Stimulated activated naive CD8-positive, alpha-beta T cell treated with anti-CD3 and anti-CD28 coated beads, Interleukin-15, amount 100 ng/mL, for 72 hours (primary cell): ENCODE measurements around the gene KDM4B.

Source experiments
- ATAC-seq: fragments of 150-1000 bp; cut with Tn5 transposase; 2 replicates; pipeline ENCODE4 v1.10.0; 2021; ENCODE audit warnings: mild to moderate bottlenecking, moderate library complexity
- DNase-seq, 2 donors: peaks; one replicate each; pipeline ENCODE4 v3.0.0; 2021 to 2022
- H3K27ac Mint-ChIP-seq, 2 donors: one replicate each; pipeline ENCODE4 v1.8.0; 2022; ENCODE audit warnings: mild to moderate bottlenecking in 2 of 2, mixed read lengths in 2 of 2, moderate library complexity in 2 of 2
- H3K27me3 Mint-ChIP-seq: one replicate; pipeline ENCODE4 v1.8.0; 2022; ENCODE audit warnings: mixed read lengths
- H3K4me1 Mint-ChIP-seq: one replicate; pipeline ENCODE4 v1.8.0; 2022; ENCODE audit warnings: mild to moderate bottlenecking, mixed read lengths
- H3K4me3 Mint-ChIP-seq, 2 donors: one replicate each; pipeline ENCODE4 v1.8.0; 2022; ENCODE audit warnings: mild to moderate bottlenecking in 2 of 2, mixed read lengths in 2 of 2, moderate library complexity in 1 of 2
- H3K9me3 Mint-ChIP-seq, 2 donors: one replicate each; pipeline ENCODE4 v1.8.0; 2022; ENCODE audit warnings: mixed read lengths in 2 of 2

Gene KDM4B

DNA sequence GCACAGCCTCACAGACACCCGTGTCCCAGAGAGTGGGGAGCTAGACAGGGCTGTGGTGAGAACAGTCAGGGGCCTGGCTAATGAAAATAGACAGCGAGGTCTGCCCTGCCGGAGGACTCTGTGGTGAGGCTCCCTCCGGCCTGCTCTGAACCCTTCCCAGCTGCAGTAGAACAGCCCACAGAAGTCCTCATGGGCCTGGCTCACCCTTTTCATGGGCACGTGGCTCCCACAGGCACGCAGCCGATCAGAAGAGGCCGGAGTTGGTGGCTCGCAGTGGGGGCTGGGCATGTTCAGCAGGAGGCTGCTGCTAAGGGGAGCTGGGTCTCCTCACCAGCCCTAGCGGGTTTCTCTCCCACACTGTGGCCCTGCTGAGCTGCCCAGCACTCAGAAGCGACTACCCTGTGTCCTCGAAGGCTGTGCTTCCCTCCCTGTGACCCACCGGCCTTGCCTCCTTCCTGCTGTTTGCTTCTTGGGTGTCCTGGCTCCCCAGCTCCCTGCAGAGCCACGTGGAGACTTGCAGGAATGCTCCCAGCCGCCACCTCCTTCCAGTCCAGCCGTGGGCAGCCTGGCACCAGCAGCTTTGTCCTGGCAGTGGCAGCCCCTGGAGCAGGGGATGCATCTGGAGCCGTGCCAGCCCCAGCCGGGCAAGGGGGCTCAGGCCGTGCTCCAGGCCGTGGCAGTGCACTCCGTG is 138.7 kb downstream of the KDM4B start:
- no peaks in the 10 kb centered on the region for H3K27me3 Mint-ChIP-seq
- H3K9me3 Mint-ChIP-seq: no peaks in the 10 kb centered on the region

DNA sequence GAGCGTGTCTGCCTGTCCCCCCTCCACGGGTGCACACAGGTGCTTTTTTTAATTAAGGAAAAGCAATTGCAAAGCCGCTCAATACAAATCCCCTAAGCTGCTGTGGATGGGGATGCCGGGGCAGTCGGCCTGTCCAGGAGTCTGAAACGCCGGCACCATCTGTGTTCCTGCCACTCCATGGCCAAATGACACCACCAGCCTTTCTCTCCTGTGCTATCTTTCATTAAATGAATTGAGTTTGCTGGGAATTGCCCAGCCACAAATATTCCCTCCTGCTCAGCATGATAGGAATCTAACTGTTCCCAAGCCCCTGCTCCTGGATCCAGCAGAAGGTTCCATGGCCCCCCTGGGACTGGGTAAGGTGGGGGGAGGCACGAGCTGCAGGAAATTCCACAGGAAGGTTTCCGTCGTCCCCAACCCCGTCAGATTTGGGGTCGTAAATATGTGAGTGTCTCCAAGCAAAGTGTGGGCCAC is 139.2 kb downstream of the KDM4B start:
- H3K27ac Mint-ChIP-seq: no peak overlapping the region
- DNase-seq: no peak
- H3K4me1 Mint-ChIP-seq: no peaks in the 10 kb centered on the region
- H3K4me3 Mint-ChIP-seq: no peak overlapping the region
- H3K9me3 Mint-ChIP-seq: no peaks in the 10 kb centered on the region
- no peaks in the 10 kb centered on the region for H3K27me3 Mint-ChIP-seq
- ATAC-seq: no peak

More for the DNA sequence above, 138.7 kb downstream of the KDM4B start:
- H3K27ac Mint-ChIP-seq: no peak overlapping the region
- ATAC-seq (no peak), DNase-seq (no peak)
- H3K4me1 Mint-ChIP-seq: no peaks in the 10 kb centered on the region
- no peak overlapping the region for H3K4me3 Mint-ChIP-seq

DNA sequence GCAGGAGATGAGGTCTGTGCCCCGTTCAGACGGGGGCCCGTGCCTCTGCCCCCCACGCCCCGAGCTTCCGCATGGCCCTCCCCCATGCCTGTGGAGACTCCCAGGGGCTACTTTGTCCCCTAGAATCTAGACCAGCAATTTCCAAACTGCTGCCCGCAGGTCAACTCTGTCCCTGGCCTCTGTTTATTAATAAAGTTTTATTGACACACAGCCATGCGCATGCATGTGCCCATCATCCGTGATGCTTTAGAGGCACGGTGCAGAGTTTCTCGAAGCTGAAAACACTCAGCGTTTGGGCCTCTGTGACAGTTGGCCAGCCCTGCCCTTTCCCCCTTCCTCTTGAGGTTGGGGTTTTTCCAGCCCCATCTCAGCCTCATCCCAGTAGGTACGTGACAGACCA is 140.0 kb downstream of the KDM4B start:
- Mint-ChIP-seq H3K4me3 (no peak overlapping the region), H3K4me1 (no peaks in the 10 kb centered on the region), H3K27me3 (no peaks in the 10 kb centered on the region), H3K9me3 (no peaks in the 10 kb centered on the region), H3K27ac (no peak overlapping the region)
- no peak for DNase-seq
- no peak for ATAC-seq

DNA sequence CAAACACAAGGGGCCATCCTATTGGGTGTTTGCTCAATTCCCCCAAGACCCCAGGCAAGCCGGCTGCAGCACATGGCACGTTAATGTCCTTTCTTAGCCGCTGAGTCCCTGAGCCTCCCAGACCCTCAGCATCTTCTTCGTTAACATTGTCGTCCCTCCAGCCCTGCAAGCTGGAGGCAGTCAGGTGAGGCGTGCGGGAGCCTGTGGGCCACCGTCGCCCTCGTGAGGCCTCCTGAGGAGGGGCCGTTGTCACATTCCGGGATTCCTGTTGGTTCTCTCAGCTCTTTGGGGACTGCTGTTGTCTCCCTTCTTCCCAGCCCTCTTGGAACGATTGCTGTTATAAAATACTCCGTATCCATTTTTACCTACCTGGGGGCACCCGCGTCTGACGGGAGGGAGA is 140.6 kb downstream of the KDM4B start:
- DNase-seq: no peak
- H3K27me3 Mint-ChIP-seq: no peaks in the 10 kb centered on the region
- ATAC-seq: no peak
- no peak overlapping the region for H3K4me3 Mint-ChIP-seq
- no peaks in the 10 kb centered on the region for H3K4me1 Mint-ChIP-seq
- no peak overlapping the region for H3K27ac Mint-ChIP-seq
- H3K9me3 Mint-ChIP-seq: no peaks in the 10 kb centered on the region

DNA sequence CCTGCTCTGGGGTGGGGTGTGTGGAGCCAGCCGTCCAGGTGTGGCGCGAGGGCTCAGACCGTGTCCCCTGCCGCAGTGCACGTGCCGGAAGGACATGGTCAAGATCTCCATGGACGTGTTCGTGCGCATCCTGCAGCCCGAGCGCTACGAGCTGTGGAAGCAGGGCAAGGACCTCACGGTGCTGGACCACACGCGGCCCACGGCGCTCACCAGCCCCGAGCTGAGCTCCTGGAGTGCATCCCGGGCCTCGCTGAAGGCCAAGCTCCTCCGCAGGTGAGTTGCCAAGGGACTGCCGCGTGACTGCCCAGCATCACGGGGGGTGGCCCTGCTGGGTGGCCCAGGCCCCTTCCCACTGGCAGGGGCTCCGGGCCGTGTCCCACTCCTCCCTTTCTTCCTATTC is 141.6 kb downstream of the KDM4B start:
- Mint-ChIP-seq H3K9me3 (peaks cover 0 to 7% of the 10 kb centered on the region in 2 donors), H3K4me1 (no peaks in the 10 kb centered on the region), H3K27me3 (no peaks in the 10 kb centered on the region), H3K27ac (no peak overlapping the region), H3K4me3 (no peak overlapping the region)
- DNase-seq (no peak), ATAC-seq (no peak)

DNA sequence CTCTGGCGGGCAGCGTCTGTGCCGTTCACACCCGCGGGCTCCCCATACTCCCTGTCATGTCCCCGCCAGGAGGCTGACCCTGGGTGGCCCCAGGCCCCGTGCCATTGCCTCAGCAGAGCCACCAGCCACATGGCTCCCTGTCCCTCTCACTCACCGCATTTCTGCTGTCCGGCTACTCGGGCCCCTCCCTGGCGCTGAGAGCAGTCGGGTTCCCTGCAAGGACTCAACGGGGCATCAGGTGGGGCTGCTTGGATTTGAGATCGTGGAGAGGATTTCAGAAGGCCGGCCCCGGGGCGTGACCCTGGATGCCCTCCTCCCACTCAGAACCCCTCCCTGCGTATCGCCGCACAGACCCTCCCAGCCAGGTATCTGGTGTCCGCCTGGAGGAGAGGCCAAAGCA is 142.1 kb downstream of the KDM4B start:
- H3K27me3 Mint-ChIP-seq: no peaks in the 10 kb centered on the region
- no peaks in the 10 kb centered on the region for H3K4me1 Mint-ChIP-seq
- no peak overlapping the region for H3K4me3 Mint-ChIP-seq
- no peak for ATAC-seq
- peaks cover 0 to 10% of the 10 kb centered on the region in 2 donors for H3K9me3 Mint-ChIP-seq
- no peak overlapping the region for H3K27ac Mint-ChIP-seq
- DNase-seq: no peak

DNA sequence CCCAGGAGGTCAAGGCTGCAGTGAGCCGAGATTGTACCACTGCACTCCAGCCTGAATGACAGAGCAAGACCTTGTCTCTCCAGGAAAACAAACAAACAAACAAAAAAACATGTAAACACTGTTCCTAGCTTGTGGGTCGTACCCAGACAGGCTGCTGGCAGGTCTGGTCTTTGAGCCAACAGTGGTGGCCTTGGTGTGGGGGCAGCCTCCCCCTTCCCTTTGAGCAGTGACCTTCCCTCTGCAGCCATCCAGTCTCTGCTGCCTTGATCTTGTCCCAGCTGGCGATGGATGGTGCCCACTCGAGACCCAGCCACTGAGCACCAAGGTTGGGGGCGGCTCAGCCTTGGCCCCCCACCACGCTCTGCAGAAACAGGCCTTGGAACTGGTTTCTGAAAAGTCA is 143.3 kb downstream of the KDM4B start:
- H3K27ac Mint-ChIP-seq: no peak overlapping the region
- H3K27me3 Mint-ChIP-seq: no peaks in the 10 kb centered on the region
- peaks cover 0 to 10% of the 10 kb centered on the region in 2 donors for H3K9me3 Mint-ChIP-seq
- H3K4me3 Mint-ChIP-seq: no peak overlapping the region
- ATAC-seq (no peak), DNase-seq (no peak)
- no peaks in the 10 kb centered on the region for H3K4me1 Mint-ChIP-seq

DNA sequence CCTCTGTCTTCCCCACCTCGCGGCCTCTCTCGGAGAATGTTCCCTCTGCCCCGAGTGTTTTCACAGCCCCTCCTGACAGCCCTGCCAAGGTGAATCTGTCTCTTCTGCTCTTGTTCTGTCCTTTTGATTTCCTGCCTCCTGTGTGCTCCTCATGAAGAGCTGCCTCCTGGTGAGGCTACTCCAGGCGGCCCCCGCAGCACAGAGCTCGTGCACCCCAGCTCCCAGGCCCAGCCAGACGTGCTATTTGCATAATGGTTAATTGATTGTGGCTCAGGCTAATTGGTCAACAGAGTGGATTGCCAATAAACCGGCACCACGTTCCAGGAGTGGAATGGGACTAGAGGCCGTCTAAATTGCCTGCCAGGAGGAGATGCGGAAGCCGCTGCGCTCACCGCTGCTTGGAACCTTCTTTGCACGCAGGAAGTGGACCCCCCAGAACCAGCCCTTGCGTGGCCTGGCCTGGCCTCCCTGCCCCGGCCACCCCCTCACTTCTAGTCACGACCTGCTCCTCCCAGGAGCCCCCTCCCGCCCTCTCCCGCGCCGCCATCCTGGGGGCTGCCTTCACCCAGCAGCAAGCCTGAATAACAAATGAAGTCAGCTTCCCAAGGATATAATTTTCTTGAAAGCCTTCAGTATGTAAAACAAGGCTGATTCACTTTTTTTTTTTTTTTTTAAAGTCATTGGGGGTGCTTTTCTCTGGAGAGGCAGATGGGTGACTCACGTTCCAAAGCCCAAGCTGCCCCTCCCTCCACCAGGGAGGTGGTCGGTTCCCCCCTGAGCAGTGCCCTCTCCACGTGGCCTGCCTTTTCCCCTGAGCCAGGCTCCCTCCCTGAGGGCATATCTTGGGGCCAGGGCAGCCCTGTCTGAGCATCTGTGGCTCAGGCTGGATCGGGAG is 144.0 kb downstream of the KDM4B start:
- Mint-ChIP-seq H3K27me3 (no peaks in the 10 kb centered on the region), H3K4me1 (no peaks in the 10 kb centered on the region), H3K4me3 (no peak overlapping the region), H3K27ac (no peak overlapping the region), H3K9me3 (peaks cover 0 to 10% of the 10 kb centered on the region in 2 donors)
- DNase-seq (no peak), ATAC-seq (no peak)

DNA sequence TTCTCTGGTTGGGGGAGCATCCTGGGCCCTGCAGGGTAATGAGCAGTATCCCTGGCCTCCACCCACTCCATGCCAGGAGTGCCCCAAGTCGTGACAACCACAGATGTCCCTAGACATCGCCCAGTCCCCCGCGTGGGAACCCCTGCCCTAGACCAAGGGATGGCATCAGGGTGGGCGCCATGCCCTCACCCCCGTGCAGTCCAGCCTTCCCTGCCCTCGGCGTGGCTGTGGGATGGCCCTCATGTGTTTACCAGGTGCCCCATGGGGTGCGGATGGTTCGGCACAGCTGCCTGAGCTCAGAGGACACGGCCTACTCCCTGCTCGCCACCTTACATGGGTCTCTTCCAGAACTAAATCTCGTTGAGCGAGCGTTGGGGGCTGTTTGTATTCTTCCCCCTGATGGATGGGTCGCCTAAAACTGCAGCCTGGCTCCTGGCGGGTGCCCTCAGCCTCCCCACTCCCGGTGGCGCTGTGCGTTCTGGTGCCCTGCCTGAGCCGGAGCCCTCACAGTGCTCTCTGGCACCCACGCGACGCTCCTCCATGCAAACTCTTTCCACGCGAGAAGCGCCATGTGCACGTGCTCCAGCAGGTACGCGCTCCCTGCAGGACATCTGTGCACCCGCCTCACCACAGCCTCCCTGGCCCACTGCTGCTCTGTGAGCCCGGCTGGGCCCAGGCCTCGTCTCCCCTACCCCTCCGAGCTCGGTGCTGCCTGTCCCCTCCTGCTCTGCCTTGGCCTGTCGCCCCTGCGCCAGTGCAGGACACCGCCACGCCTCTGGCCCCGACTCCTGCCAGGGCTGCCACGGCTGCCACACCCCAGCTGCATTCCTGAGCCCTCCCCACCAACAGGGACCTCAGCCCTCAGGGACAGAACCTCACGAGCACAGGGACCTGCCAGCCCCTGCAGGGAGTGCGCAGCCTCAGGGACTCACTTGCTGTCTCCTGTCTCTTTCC is 145.0 kb downstream of the KDM4B start:
- ATAC-seq (no peak), DNase-seq (no peak)
- Mint-ChIP-seq H3K4me3 (no peak overlapping the region), H3K4me1 (no peaks in the 10 kb centered on the region), H3K27ac (peak overlapping the region in 1 of 2 donors; percentile 76), H3K27me3 (no peaks in the 10 kb centered on the region), H3K9me3 (peaks cover 0 to 10% of the 10 kb centered on the region in 2 donors)

DNA sequence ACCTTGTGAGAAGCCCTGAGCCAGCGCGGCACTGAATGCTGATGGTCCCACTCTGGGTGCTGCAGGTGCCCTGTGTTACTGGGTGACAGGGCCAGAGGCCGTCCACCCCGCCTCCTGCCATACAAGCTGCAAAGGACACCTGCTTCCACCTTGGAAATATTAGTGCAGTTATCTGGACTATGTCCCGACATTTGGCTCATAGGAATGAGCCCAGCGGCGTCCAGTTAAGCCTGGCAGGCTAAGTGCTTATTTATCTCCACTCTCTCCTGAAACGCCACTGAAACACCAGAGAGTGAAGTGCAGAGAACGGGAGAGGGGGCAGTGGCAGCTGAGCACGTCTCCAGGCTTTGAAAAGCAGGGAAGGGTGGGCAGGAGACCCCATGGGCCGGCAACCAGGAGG is 145.8 kb downstream of the KDM4B start:
- Mint-ChIP-seq H3K27ac (peak overlapping the region in 1 of 2 donors; percentile 74), H3K27me3 (no peaks in the 10 kb centered on the region), H3K4me3 (no peak overlapping the region), H3K4me1 (no peaks in the 10 kb centered on the region), H3K9me3 (peaks cover 0 to 10% of the 10 kb centered on the region in 2 donors)
- DNase-seq (no peak), ATAC-seq (no peak)

DNA sequence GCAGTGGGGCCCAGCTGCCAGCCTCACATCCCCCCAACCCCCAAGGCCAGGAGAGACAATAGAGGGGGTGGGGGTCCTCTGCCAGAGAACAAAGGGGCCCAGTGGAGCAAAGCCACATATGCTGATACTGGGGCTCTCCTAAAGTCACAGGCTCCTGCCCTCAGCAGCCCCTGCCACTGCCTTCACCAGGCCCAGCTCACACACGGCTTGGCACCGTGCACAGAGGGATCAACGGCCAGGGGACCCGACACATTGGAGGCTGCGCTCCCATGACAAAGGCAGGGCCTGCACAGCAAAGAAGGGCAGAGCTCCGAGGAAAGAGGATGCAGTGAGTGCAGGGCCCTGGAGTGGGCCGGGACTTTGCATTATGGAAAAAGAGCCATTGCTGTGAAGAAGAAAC is 146.4 kb downstream of the KDM4B start:
- no peak for ATAC-seq
- Mint-ChIP-seq H3K9me3 (peaks cover 0 to 10% of the 10 kb centered on the region in 2 donors), H3K4me3 (no peak overlapping the region)

DNA sequence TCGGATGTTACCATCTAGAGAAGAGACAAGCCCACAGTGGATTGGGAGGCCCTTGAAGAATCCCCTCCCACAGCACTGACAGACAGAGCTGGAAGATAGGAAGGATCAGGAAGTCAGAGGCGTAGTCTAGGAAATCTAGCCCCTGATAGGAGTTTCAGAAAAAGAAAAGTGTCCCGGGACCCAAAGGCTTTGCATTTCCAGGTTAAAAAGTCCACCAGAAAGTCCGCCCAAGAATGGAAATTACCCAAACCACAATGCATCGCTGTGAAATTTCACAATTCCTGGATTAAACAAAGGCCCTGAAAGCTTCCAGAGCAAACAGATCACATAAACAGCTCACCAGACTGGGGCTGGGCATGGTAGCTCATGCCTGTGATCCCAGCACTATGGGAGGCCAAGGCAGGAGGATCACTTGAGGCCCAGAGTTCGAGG is 146.9 kb downstream of the KDM4B start:
- H3K27ac Mint-ChIP-seq: no peak overlapping the region
- H3K4me3 Mint-ChIP-seq: no peak overlapping the region
- H3K4me1 Mint-ChIP-seq: peaks cover 1% of the 10 kb centered on the region
- peaks cover 0 to 10% of the 10 kb centered on the region in 2 donors for H3K9me3 Mint-ChIP-seq
- no peak for ATAC-seq
- H3K27me3 Mint-ChIP-seq: no peaks in the 10 kb centered on the region
- DNase-seq: no peak

More for the DNA sequence above, 146.4 kb downstream of the KDM4B start:
- DNase-seq: no peak
- no peaks in the 10 kb centered on the region for H3K27me3 Mint-ChIP-seq
- no peak overlapping the region for H3K27ac Mint-ChIP-seq
- H3K4me1 Mint-ChIP-seq: no peaks in the 10 kb centered on the region

DNA sequence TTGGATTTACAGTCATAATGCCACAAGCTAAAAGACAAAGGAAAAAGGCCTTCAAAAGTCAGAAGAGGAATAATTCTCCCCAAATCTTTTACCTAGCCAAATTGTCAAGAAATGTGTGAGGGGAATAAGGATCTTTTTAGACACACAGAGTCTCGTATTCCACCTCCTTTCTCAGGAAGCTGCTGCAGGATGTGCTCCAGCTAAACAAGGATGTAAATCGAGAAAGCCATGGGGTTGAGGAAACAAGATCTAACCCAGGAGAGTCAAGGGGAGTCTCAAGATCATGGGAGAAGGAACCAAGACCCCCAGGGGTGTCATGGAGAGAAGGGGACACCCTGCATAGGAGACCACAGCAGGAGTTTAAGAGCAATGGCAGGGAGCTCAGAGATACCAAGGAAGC is 147.4 kb downstream of the KDM4B start:
- Mint-ChIP-seq H3K9me3 (peaks cover 0 to 10% of the 10 kb centered on the region in 2 donors), H3K27ac (no peak overlapping the region)

DNA sequence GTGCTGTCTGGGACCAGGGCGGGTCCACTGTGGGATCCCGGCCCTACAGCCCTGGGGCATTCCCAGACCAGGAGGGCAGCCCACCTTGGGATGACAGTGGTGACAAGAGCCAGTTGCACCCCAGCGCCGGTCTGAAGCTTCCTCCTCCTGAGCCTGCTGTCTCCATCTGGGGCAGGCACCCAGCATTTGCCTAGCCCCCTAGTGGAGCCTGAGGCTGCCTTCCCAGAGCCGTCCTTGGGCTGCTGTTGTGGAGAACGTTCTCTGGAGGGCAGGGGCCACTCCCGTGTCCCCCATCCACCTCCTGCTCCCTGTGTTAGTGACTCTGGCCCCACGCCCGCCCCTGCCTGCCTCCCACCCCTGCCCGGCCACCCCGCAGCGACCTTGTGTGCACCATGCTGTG is 148.5 kb downstream of the KDM4B start:
- DNase-seq (no peak), ATAC-seq (no peak)
- Mint-ChIP-seq H3K27me3 (no peaks in the 10 kb centered on the region), H3K27ac (no peak overlapping the region), H3K4me3 (no peak overlapping the region), H3K4me1 (peaks cover 18% of the 10 kb centered on the region), H3K9me3 (peaks cover 0 to 10% of the 10 kb centered on the region in 2 donors)

More for the DNA sequence above, 147.4 kb downstream of the KDM4B start:
- ATAC-seq: no peak
- H3K27me3 Mint-ChIP-seq: no peaks in the 10 kb centered on the region
- H3K4me3 Mint-ChIP-seq: no peak overlapping the region
- no peak for DNase-seq
- H3K4me1 Mint-ChIP-seq: peaks cover 6% of the 10 kb centered on the region

DNA sequence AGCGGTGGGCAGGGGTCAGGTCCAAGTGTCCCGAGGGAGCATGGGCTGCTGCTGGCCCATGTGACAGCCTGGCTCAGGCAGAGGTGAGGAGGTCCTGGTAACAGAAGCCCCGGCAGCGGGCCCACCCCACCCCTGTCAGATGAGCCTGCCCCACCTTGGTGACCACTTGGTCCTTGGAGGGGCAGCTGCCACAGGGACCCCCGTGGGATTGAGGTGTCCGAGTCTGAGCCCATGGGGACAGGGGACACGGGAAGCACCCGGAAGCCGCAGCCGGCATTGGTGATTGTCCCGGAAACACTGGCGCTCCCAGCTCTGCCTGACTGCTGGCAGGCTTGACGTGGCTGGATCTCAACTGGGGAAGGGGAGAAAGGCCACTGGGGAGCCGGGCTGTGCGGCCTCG is 149.1 kb downstream of the KDM4B start:
- no peak overlapping the region for H3K4me3 Mint-ChIP-seq
- no peaks in the 10 kb centered on the region for H3K27me3 Mint-ChIP-seq
- DNase-seq: no peak
- peaks cover 0 to 10% of the 10 kb centered on the region in 2 donors for H3K9me3 Mint-ChIP-seq
- peaks cover 18% of the 10 kb centered on the region for H3K4me1 Mint-ChIP-seq
- ATAC-seq: no peak
- H3K27ac Mint-ChIP-seq: peak overlapping the region in 1 of 2 donors; percentile 33
